ENCODE results near the gene TSC2.
"Not testable (repeated sequence)": the region's sequence is repeated elsewhere in the genome, so short reads cannot be mapped to it uniquely, and the experiment has no call there.

Gene TSC2

DNA sequence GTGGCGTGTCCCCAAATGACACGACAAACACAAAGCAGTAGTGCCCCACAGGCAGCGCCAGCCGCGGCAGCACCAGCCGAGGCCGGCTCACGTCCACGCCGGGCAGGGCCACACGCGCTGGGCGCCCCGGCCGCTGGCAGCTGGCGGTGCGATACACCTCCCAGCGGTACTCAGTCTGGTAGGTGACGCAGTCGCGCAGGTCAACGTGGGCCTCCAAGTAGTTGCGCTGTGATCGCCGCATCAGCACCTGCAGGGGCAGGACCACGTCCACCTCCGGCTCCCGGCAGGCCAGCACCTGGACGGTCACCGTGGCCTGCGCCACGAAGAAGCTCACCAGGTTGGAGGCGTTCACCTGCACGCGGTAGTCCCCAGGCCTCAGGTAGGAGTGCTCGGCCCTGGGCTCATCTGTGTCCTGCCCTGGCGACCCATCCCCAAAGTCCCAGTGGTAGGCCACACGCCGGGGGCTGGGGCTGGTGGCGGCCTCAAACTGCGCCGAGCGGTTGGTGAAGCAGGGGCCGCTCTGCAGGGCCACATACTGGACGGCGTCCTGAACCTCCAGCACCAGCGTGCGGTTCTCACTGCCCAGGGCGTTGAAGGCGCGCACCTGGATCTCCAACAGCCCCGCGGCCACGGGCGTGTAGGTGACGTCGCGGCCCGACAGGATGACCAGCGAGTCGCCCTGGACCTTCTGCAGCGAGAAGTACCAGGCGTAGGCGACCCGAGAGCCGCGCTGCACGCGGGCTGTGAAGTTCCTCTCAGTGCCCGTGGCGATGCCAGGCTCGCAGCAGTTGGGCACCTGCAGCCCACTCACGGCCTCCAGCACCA is 60.9 kb downstream of the TSC2 start:
- DNase-seq: not testable (repeated sequence)

GRCh38 chr16:2109271-2109580 is 61.4 kb downstream of the TSC2 start:
- DNase-seq: not testable (repeated sequence)

GRCh38 chr16:2109872-2110271 is 62.1 kb downstream of the TSC2 start:
- DNase-seq: not testable (repeated sequence)

DNA sequence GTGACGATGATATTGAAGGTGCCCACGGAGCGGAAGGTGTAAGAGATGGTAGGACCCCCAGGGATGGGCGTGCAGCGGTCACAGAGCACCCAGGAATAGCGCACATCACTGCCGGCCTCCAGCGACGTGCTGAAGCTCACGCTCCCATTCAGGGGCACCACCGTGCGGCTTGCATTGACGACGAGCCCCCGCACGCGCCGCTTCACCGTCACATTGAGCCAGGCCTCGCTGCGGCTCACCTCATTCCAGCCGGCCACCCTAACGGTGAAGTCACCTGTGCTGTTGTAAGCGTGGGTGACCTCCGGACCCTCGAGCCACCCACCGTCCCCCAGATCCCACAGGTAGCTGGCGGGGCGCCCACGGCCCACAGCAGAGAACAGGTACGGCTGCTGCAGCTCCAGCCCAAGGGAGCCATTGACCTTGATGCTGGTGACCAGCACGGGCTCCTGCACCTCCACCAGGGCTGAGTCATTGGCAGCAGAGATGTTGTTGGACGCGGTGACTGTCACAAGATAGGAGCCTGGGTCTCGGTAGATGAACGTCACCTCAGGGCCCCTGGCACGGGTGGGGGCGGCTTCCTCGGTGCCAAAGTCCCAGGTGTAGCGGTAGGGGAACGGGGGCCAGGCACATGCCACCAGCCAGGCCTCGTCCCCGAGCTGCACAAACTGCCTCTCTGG is 62.7 kb downstream of the TSC2 start:
- DNase-seq: not testable (repeated sequence)

DNA sequence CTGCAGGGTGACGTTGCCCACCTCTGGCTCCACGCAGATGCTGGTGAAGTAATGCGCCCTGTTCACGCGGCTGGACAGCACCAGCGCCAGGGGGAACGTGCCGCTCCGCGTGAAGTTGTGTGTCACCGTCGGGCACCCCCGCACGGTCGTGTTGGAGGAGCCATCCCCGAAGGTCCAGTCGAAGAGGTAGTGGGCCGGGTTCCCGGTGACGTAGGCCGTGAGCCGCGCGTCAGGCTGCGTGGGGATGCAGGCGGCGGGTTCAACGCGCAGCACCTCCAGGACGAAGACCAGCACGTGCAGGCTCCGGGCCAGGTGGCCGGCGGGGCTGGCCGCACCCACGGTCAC is 63.2 kb downstream of the TSC2 start:
- DNase-seq: not testable (repeated sequence)

DNA sequence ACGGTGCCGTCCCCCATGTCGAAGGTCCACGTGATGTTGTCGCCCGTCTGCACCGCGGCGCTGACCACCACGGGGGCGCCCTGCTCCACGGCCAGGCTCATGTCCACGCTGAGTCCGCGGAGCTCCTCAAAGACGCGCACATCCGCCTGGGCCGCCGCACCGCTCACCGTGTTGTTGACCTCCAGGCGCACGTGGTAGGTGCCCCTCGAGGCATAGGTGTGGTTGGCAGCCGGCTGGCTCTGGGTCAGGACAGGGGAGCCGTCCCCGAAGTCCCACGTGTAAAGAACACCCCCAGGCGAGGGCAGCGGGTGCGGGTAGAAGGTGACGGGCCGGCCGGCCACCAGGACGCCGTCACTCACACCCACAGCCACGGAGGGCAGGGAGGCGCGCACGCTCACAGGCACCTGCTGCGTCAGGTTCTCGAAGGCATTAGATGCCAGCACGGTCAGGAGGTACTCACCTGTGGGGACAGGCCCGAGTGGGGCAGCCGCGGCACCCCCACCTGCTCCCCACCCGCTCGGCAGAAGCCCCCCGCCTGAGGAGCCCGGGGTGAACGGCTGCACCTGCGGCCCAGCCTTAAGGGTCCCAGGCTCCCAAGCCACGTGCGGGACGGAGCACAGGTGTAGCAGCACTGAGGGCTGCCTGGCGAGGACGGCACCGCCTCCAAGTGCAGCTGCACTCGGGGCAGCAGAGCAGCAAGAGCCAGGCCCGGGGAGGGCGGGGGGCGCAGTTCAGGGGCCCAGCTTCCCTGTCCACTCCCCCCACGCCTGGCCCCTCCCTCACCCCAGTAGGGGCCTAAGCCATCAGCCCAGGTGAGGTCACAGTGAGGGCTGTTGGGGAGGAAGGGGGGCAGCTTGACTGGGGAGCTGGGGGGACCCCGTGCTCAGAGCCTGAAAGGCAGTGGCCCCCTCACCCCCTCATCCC is 63.9 kb downstream of the TSC2 start:
- DNase-seq: not testable (repeated sequence)

DNA sequence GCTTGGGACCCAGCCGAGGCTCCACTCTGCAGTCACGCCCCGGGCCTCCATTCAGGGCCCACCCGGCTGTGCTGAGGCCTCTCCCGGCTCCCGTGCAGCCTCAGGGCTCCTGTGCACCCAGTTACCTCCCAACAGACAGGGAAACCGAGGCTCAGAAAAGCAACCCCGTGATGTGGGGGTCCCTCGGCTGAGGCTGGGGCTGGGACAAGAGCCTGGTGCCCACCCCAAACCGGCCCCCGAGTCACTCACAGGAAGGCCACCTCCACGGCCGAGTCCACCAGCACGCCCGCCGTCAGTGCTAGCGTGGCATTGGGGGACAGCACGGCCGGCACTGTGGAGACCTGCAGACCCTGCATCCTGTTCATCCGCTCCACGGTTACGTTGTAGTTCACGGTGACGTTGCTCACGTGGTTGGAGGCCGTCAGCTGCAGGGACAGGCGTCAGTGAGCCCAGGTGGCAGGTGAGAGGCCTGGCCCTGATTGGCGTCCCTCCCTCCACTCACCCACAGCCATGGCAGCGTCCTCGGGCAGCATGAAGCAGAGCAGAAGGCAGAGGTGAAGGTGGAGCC is 64.8 kb downstream of the TSC2 start:
- DNase-seq: not testable (repeated sequence)

DNA sequence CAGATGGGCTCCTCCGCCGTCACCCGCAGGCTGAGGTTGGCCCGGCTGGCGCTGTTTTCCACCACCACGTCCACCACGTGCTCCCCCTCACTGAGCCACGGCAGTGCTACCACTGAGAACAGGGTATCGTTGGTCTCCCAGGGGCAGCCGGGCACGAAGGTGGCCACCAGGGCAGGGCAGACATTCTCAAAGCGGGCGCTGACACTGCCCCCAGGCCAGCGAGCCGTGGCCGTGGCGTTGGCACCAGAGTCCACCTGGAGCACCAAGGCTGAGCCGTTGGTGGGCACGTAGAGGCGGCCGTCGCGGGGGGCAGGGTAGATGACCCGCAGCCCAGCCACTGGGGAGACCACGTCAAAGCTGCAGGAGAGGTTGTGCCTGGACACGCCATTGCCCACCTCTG is 66.4 kb downstream of the TSC2 start:
- DNase-seq: not testable (repeated sequence)

DNA sequence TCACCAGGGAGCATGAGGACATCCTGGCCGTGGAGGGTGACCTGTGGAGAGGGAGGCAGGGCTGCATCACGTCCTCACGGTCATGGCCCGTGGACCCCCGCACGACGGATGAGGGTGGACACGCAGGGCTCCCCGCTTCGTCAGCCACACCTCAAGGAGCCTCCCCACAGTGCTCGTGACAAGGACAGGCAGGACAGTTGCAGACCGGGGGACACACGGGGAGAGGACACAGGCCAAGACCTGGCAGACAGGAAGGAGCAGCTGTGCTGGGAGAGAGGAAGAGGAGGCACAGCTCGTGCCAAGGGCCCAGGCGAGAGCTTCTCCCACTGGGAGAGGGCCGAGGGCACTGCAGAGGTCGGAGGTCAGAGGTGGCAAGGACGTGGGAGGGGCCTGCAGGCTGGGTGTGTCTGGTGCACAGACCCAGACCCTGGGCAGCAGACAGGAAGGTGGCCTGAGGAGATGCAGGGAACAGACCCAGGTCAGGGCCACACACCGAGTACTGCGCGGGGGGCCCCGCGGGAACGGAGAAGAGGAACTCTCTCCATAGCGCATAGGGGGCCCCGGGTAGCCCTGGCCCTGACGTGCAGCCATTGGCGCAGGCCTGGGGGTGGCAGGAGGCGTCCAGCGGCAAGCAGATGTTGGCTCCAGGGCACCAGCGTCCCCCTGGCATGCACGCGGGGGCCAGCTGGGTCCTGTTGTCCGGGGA is 67.3 kb downstream of the TSC2 start:
- not testable (repeated sequence) for DNase-seq

GRCh38 chr16:2115591-2115973 is 67.8 kb downstream of the TSC2 start:
- no peak for DNase-seq

- not testable (repeated sequence) for DNase-seq
Measured at GRCh38 chr16:2116428-2116827, 68.6 kb downstream of the TSC2 start.

DNA sequence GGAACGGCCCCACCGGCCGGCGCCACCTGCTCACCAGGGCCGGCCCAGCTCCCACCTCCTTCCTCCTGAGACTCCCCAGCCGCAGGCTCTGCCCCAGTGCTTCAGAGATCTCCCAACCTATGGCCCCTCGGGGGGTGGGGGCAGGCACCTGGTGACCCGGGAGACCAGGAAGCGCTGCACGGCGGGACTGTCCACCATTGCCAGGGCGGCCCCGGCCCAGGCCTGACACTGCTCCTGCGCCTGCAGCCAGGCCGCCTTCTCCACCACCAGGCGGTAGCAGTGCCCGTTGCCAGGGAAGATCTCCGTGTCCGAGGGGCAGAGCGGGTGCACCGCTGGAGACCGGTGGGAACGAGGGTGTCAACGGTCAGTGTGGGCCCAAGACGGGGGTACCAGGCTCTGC is 69.6 kb downstream of the TSC2 start:
- DNase-seq: not testable (repeated sequence)

GRCh38 chr16:2117960-2118722 is 70.4 kb downstream of the TSC2 start:
- not testable (repeated sequence) for DNase-seq

GRCh38 chr16:2121325-2121724 is 73.5 kb downstream of the TSC2 start:
- peak; percentile 23 to 40 for DNase-seq

DNA sequence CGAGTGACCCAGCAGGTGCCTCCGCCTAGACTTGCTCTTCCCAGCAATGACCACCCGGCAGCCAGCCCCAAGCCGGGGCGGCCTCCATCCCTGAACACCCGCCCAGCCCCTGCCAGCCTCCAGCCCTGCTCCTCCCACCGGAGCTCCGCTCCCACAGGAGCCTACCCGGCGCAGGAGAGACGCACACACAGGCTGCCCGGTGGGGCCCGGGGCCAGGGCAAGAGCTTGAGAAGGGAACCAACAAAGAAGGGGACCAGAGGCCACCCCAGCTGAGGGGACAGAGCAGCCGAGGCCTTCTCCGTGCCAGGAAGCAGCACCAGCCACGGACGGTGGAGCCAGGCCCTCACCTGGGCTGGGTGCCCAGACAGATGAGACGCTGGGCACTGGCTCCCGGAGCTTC is 74.1 kb downstream of the TSC2 start:
- no peak for DNase-seq

GRCh38 chr16:2122429-2122828 is 74.6 kb downstream of the TSC2 start:
- DNase-seq: no peak

- DNase-seq: not testable (repeated sequence)
Measured at GRCh38 chr16:2122934-2123683, 75.3 kb downstream of the TSC2 start.

DNA sequence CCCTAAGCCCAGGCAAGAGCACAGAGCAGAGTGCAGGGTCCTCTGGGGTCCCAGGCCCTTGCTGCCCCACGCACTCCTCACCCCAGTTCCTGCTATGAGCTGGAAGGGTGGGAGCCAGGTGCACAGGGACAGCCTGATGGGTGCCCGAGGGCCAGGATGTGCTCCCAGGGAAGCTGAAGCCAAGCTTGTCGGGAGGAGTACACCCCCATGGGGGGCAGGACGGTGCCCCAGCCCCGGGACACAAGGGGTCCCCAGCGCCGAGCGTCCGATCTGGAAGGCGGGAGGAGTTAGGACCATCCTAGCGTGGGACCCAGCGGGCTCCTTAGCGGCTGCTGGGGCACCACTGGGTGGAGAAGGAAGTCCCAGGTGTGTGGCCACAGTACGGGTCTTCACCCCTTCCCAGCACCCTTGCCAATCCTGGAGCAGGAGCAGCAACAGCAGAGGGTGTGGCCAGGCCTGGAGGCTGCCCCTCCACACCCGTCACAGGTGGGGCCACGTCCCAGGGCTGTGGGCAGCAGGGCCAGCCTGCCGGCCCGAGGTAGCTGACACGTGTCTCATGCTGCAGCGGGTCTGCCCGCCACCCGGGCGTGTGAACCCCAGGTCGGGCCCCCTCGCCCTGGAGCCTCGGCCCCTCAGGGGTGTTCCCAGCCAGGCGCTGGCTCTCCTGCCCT is 76.1 kb downstream of the TSC2 start:
- DNase-seq: not testable (repeated sequence)

DNA sequence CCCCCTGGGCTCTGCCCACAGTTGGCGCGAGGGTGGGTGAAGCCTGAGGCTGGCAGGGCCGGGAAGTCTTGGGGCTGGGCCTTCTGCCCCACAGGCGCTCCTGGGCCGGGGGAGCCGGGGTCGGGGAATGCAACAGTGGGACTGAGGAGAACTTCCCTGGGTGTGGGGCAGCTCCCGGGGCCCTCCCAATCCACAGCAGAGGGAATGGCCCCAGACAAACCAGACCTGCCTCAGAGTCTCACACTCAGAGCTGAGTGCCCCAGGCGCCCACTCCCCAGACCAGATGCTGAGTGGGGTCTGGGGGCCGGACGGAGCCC is 76.5 kb downstream of the TSC2 start:
- not testable (repeated sequence) for DNase-seq

DNA sequence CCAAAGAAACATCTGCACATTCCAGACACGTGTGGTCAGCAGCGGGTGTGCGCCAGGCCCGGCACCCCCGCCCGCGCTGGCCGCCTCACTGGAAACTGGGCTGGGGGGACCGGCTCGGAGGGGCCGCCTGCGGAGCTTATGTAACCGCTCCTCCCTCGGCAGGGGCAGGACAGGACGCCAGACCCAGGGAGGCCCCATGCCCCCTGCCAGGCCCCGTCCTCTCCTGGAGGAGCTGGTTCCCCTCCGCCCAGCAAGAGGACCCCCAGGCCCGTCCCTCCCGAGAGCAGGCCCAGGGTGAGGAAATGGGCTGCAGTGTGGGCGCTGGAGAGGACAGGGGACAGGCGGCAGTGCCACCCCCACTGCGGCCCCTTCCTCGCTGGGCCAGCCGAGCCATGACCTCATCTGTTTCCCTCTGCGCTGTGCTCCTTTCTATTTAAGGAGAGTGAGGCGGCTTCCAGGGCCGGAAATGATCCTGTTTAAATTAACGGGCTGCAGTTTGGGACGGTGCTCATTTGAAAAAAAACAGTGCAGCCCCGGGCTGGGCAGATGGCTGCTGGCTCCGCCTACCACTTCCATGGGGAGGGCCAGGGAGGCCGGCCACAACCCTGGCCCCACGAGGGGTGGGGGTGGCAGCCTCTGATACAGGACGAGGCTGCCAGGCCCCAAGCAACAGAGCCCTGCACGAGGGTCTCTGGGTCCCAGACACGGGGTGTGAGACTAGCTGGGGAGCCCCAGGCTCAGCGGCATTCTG is 77.1 kb downstream of the TSC2 start:
- not testable (repeated sequence) for DNase-seq
